ENCODE measurements around the gene YPEL2. TPM values are rescaled to one million over a fixed set of nuclear protein-coding genes. Genes with fewer than 3 reads are reported as not detected.
A peak's percentile ranks its signal among the peaks of the same experiment; 100 is the strongest.

YPEL2 gene
- total and polyA plus RNA-seq, 2 donors (not counting 3 experiments of a cell fraction or from before 2014, with no cell fraction given) = 36.5 to 66.8 TPM

DNA sequence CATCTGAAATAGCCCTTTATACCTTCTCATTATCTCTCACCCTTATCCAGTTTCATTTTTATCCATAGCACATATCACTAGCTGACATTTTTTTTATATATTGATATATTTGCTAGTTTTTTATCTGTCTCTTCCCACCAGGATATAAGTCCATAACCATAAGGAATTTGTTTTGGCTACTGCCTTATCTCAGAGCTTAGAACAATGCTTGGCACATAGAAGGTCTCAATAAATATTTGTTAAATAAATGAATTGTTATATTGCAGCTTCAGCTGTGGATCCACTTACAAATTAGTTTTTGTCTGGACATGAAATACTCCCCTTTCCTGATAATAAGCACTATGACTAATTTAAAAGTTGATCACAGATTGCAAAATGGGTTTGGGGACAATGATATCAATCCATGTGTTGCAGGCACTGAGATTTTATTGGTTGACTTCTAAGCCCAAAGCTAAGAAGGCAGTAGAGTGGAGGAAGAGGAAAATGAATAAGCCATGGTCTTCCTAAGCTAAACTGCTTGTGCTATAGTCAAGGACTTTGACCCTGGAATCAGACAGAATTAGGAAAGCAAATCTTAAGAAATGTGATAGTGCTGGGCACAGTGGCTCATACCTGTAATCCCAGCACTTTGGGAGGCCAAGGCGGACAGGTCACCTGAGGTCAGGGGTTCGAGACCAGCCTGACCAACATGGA lies 31.9 kb upstream of the YPEL2 start:
- dilution Hi-C loops (cut with MboI; ENCODE audit: extremely low pct_ligation_motif_present, low sequenced_read_pairs) = no loop called here
- Histone ChIP-seq H3K36me3 (ENCODE audit: control insufficient read depth in 2 of 2, extremely low read depth in 1 of 2, insufficient read depth in 2 of 2, low read length in 2 of 2) (no peaks in the 10 kb centered on the region), H3K9ac (replicated peaks; ENCODE audit: extremely low read depth, insufficient read depth, low read length) (no peak overlapping the region), H3K4me1 (ENCODE audit: control insufficient read depth, extremely low read depth, insufficient read depth, low read length) (no peaks in the 10 kb centered on the region), H3K27ac (ENCODE audit: insufficient read depth, low read depth, low read length) (no peak overlapping the region), H3K4me2 (ENCODE audit: insufficient read depth, low read length) (no peak overlapping the region), H2AFZ (ENCODE audit: low read depth, low read length) (no peak overlapping the region), H4K20me1 (replicated peaks; ENCODE audit: control insufficient read depth, extremely low read depth, insufficient read depth, low read length) (no peaks in the 10 kb centered on the region), H3K27me3 (ENCODE audit: control insufficient read depth in 2 of 2, insufficient read depth in 2 of 2, low read length in 2 of 2) (no peaks in the 10 kb centered on the region), H3K9me3 (replicated peaks; ENCODE audit: control insufficient read depth, insufficient read depth, low read length) (no peaks in the 10 kb centered on the region), H3K4me3 (replicated peaks in 1 of 3; ENCODE audit: insufficient read depth in 1 of 3, low read depth in 1 of 3, low read length in 3 of 3) (no peak overlapping the region), H3K9me1 (replicated peaks; ENCODE audit: control insufficient read depth, extremely low read depth, insufficient read depth, low read length) (no peaks in the 10 kb centered on the region), H3K79me2 (ENCODE audit: control insufficient read depth, insufficient read depth, low read length) (no peaks in the 10 kb centered on the region)
- intact Hi-C loops (cut with micrococcal nuclease) = no loop called here
- ChIA-PET POLR2A (no interaction called here), CTCF (interaction anchor here (1.3 to 1.6 kb wide), 3 partner anchors 11 to 142 kb away, joined by 3 to 6 read pairs (median 5); partner anchors contain the start of gene GDPD1)
- BruUV-seq (replicated peaks) = no TSS peak
- DNase-seq (ENCODE audit: low read depth, low spot score) (peak; percentile 80), FAIRE-seq (no peak)
- TF ChIP-seq EZH2 (IDR thresholded peaks at IDR 0.05; ENCODE audit: borderline replicate concordance, low read depth, low read length, severe bottlenecking) (no peak), FOS (IDR thresholded peaks at IDR 0.05; ENCODE audit: borderline replicate concordance, insufficient read depth, low read length) (no peak), GATA2 (IDR thresholded peaks at IDR 0.05; ENCODE audit: insufficient read depth, insufficient read length, low read depth, low read length) (no peak), MYC (IDR thresholded peaks at IDR 0.05; ENCODE audit: low read depth, low read length) (no peak), JUN (IDR thresholded peaks at IDR 0.05; ENCODE audit: borderline replicate concordance, insufficient read depth, insufficient read length, low read depth) (no peak), POLR2AphosphoS5 (IDR thresholded peaks at IDR 0.05; ENCODE audit: insufficient read depth, low read depth, low read length) (no peak), POLR2A (IDR thresholded peaks at IDR 0.05; ENCODE audit: low read depth, low read length) (no peak)
- TF ChIP-seq, protein P1, sequence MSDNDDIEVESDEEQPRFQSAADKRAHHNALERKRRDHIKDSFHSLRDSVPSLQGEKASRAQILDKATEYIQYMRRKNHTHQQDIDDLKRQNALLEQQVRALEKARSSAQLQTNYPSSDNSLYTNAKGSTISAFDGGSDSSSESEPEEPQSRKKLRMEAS (IDR thresholded peaks at IDR 0.05; ENCODE audit: insufficient read depth, insufficient read length) = no peak
- TF ChIP-seq, protein P2, sequence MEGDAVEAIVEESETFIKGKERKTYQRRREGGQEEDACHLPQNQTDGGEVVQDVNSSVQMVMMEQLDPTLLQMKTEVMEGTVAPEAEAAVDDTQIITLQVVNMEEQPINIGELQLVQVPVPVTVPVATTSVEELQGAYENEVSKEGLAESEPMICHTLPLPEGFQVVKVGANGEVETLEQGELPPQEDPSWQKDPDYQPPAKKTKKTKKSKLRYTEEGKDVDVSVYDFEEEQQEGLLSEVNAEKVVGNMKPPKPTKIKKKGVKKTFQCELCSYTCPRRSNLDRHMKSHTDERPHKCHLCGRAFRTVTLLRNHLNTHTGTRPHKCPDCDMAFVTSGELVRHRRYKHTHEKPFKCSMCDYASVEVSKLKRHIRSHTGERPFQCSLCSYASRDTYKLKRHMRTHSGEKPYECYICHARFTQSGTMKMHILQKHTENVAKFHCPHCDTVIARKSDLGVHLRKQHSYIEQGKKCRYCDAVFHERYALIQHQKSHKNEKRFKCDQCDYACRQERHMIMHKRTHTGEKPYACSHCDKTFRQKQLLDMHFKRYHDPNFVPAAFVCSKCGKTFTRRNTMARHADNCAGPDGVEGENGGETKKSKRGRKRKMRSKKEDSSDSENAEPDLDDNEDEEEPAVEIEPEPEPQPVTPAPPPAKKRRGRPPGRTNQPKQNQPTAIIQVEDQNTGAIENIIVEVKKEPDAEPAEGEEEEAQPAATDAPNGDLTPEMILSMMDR (IDR thresholded peaks at IDR 0.05; ENCODE audit: extremely low read depth in 1 of 2, insufficient read depth in 1 of 2, low read depth in 1 of 2, low read length in 2 of 2) = no peak
